Measurements from ENCODE around the gene GLRX3.

Gene GLRX3

GRCh38 chr10:130177250-130177649, 41.1 kb downstream of the GLRX3 start:
- H3K4me3 ChIP-seq (replicated peaks; ENCODE audit: low read depth, low read length): no peak overlapping the region
- H3K27me3 ChIP-seq (replicated peaks; ENCODE audit: control insufficient read depth, insufficient read depth, low read length): no peaks in the 10 kb centered on the region
- TF ChIP-seq CTCF (IDR thresholded peaks at IDR 0.05; ENCODE audit: insufficient read depth, low read length, poor library complexity, severe bottlenecking): no peak
- H3K36me3 ChIP-seq (ENCODE audit: control insufficient read depth, insufficient read depth, low read length): peaks cover 9% of the 10 kb centered on the region
- DNase-seq (ENCODE audit: extremely low read depth, insufficient read length): no peak

DNA sequence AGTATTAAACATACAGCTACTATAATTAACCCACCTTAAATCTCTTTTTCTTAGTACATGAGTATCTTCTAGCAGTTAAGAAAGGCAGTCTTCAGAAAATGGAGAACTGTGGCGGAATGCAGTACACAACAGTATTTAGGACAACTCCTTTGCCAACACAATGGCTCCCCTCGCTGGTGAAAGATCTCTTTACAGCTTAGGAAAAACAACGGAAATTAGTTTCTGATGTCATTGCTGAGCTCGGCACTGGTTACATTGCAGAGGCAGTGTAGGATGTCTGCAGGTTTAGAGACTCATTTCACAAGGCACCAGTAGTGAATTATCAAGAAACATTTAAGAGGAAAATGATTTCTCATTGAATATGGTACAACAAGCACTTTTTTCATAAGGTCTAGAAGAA, 43.4 kb downstream of the GLRX3 start:
- Histone ChIP-seq H3K36me3 (ENCODE audit: control insufficient read depth, insufficient read depth, low read length) (peaks cover 13% of the 10 kb centered on the region), H3K27me3 (replicated peaks; ENCODE audit: control insufficient read depth, insufficient read depth, low read length) (no peaks in the 10 kb centered on the region), H3K4me3 (replicated peaks; ENCODE audit: low read depth, low read length) (no peak overlapping the region)
- DNase-seq (ENCODE audit: extremely low read depth, insufficient read length): no peak
- peak; percentile 11 for TF ChIP-seq CTCF (IDR thresholded peaks at IDR 0.05; ENCODE audit: insufficient read depth, low read length, poor library complexity, severe bottlenecking)

GRCh38 chr10:130180416-130180815, 44.2 kb downstream of the GLRX3 start:
- Histone ChIP-seq H3K36me3 (ENCODE audit: control insufficient read depth, insufficient read depth, low read length) (peaks cover 11% of the 10 kb centered on the region), H3K27me3 (replicated peaks; ENCODE audit: control insufficient read depth, insufficient read depth, low read length) (no peaks in the 10 kb centered on the region), H3K4me3 (replicated peaks; ENCODE audit: low read depth, low read length) (no peak overlapping the region)
- no peak for TF ChIP-seq CTCF (IDR thresholded peaks at IDR 0.05; ENCODE audit: insufficient read depth, low read length, poor library complexity, severe bottlenecking)
- DNase-seq (ENCODE audit: extremely low read depth, insufficient read length): no peak

GRCh38 chr10:130181858-130182257, 45.7 kb downstream of the GLRX3 start:
- no peak for DNase-seq (ENCODE audit: extremely low read depth, insufficient read length)
- Histone ChIP-seq H3K4me3 (replicated peaks; ENCODE audit: low read depth, low read length) (no peak overlapping the region), H3K27me3 (replicated peaks; ENCODE audit: control insufficient read depth, insufficient read depth, low read length) (no peaks in the 10 kb centered on the region), H3K36me3 (ENCODE audit: control insufficient read depth, insufficient read depth, low read length) (peaks cover 10% of the 10 kb centered on the region)
- TF ChIP-seq CTCF (IDR thresholded peaks at IDR 0.05; ENCODE audit: insufficient read depth, low read length, poor library complexity, severe bottlenecking): no peak

DNA sequence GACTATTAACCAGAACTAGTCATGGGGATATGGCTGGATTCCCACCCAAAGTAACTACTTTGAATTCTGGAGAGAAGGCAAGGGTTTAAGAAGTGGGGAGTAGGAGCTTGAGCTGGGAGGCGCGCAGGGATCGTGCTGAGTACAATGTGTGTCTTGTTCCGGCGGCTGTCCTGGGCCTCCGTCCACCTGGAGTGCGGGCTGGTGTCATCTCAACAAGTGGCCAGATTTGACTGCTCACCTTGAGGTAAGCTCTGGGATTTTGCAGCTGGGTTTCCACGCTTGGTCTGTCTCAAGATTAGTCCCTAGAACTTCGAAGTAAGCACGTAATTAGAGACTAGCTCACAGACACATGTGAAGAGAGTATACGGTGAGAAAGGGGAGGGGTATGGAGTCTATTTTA, 49.4 kb downstream of the GLRX3 start:
- Histone ChIP-seq H3K36me3 (ENCODE audit: control insufficient read depth, insufficient read depth, low read length) (peaks cover 14% of the 10 kb centered on the region), H3K27me3 (replicated peaks; ENCODE audit: control insufficient read depth, insufficient read depth, low read length) (no peaks in the 10 kb centered on the region), H3K4me3 (replicated peaks; ENCODE audit: low read depth, low read length) (no peak overlapping the region)
- TF ChIP-seq CTCF (IDR thresholded peaks at IDR 0.05; ENCODE audit: insufficient read depth, low read length, poor library complexity, severe bottlenecking): no peak
- DNase-seq (ENCODE audit: extremely low read depth, insufficient read length): no peak

Measured in GM06990 (cell line).